Keratinocyte (primary cell): ENCODE data around the gene SPC24. TPM values are rescaled to one million over a fixed set of nuclear protein-coding genes. Genes with fewer than 3 reads are reported as not detected.
A peak's percentile ranks its signal among the peaks of the same experiment; 100 is the strongest.

Experiments used
- DNase-seq: peaks from one replicate; pipeline ENCODE4 v3.0.0-alpha.2; 2011; ENCODE audit warnings: low read depth, missing footprints, low spot score
- FAIRE-seq: peaks from 2 replicates; lab custom pipeline; 2011; peaks lifted over from hg19 to GRCh38; lab: Jason Lieb, UNC
- H2AFZ ChIP-seq: 2 replicates; pipeline ENCODE4 v1.6.0; 2012; ENCODE audit warnings: low read length, control low read depth, inconsistent platforms; ENCODE audit not compliant: control insufficient read depth
- H3K27ac ChIP-seq: 2 replicates; pipeline ENCODE4 v1.5.1; 2011; ENCODE audit warnings: low read length; ENCODE audit not compliant: control insufficient read depth, insufficient read depth
- H3K27me3 ChIP-seq: 3 replicates; pipeline ENCODE4 v1.6.0; 2011; ENCODE audit warnings: low read length; ENCODE audit not compliant: control insufficient read depth, insufficient read depth; ENCODE audit errors: extremely low read depth
- H3K36me3 ChIP-seq, 2 experiments: 2 replicates in 1 of 2; 3 replicates in 1 of 2; pipeline ENCODE4 v1.5.1; 2011; ENCODE audit warnings: low read length in 2 of 2, mild to moderate bottlenecking in 1 of 2; ENCODE audit not compliant: control insufficient read depth in 2 of 2, insufficient read depth in 2 of 2; ENCODE audit errors: extremely low read depth in 1 of 2
- H3K4me1 ChIP-seq: 3 replicates; pipeline ENCODE4 v1.5.1; 2011; ENCODE audit warnings: low read length; ENCODE audit not compliant: control insufficient read depth, insufficient read depth; ENCODE audit errors: extremely low read depth
- H3K4me2 ChIP-seq: 3 replicates; pipeline ENCODE4 v1.6.0; 2011; ENCODE audit warnings: low read depth, low read length; ENCODE audit not compliant: control insufficient read depth, insufficient read depth; ENCODE audit errors: extremely low read depth
- H3K4me3 ChIP-seq, 3 experiments: fragments of 200-600 bp in 1 of 3; sonication (generic) in 1 of 3; 2 replicates in 2 of 3; 3 replicates in 1 of 3; pipeline ENCODE4 v1.5.1; 2011 to 2016; ENCODE audit warnings: low read length in 3 of 3, mild to moderate bottlenecking in 3 of 3, control low read depth in 2 of 3, inconsistent platforms in 1 of 3, low read depth in 1 of 3, mixed read lengths in 1 of 3, mixed run types in 1 of 3, moderate library complexity in 1 of 3; ENCODE audit not compliant: control insufficient read depth in 2 of 3, insufficient read depth in 2 of 3; ENCODE audit errors: extremely low read depth in 1 of 3
- H3K79me2 ChIP-seq: 2 replicates; pipeline ENCODE4 v1.6.0; 2012; ENCODE audit warnings: low read length; ENCODE audit not compliant: control insufficient read depth, insufficient read depth
- H3K9ac ChIP-seq: 3 replicates; pipeline ENCODE4 v1.6.0; 2011; ENCODE audit warnings: low read length; ENCODE audit not compliant: control insufficient read depth, insufficient read depth; ENCODE audit errors: extremely low read depth
- H3K9me1 ChIP-seq: 3 replicates; pipeline ENCODE4 v1.6.0; 2011; ENCODE audit warnings: low read length; ENCODE audit not compliant: control insufficient read depth, insufficient read depth; ENCODE audit errors: extremely low read depth
- H3K9me3 ChIP-seq: 2 replicates; pipeline ENCODE4 v1.5.1; 2012; ENCODE audit warnings: low read depth, low read length; ENCODE audit not compliant: control insufficient read depth
- H4K20me1 ChIP-seq: 3 replicates; pipeline ENCODE4 v1.6.0; 2011; ENCODE audit warnings: low read length; ENCODE audit not compliant: control insufficient read depth, insufficient read depth; ENCODE audit errors: extremely low read depth
- CTCF ChIP-seq, 3 experiments: IDR thresholded peaks in 1 of 3; conservative IDR thresholded peaks in 1 of 3; optimal IDR thresholded peaks in 1 of 3; 2 replicates in 2 of 3; 3 replicates in 1 of 3; pipeline versions ENCODE3 to v1.5.1; 2011; ENCODE audit warnings: low read length in 3 of 3, mild to moderate bottlenecking in 3 of 3, moderate library complexity in 2 of 3, control low read depth in 1 of 3, inconsistent platforms in 1 of 3; ENCODE audit not compliant: insufficient read depth in 2 of 3; ENCODE audit errors: extremely low read depth in 1 of 3
- EZH2 ChIP-seq: IDR thresholded peaks from one replicate; pipeline ENCODE4 v1.6.1; 2012; ENCODE audit warnings: inconsistent platforms, mild to moderate bottlenecking, low read length, moderate library complexity
- dilution Hi-C: fragments of 300-500 bp; cut with MboI; formaldehyde crosslinking; loops from one replicate; pipeline ENCODE4 v1.7.0; 2020; ENCODE audit warnings: low sequenced_read_pairs; ENCODE audit not compliant: extremely low pct_ligation_motif_present
- polyA plus RNA-seq, 5 experiments: library from polyadenylated mRNA; depleted of rRNA in 3 of 5; stranded (reverse) in 3 of 5; stranded (forward) in 1 of 5; unstranded in 1 of 5; fragments of >200 nt; gene quantifications; 1 replicate in 1 of 5; 2 replicates in 3 of 5; 3 replicates in 1 of 5; pipeline versions ENCODE4 v1.2.1 to v1.2.3, GENCODE V29; 2011 to 2012; ENCODE audit warnings: missing spikeins in 2 of 5, low read depth in 1 of 5, low replicate concordance in 1 of 5

SPC24 gene
- polyA plus RNA-seq, 1 donor (not counting 4 experiments of a cell fraction or from before 2014, with no cell fraction given), result 6.4 TPM

GRCh38 chr19:11159598-11160439, 4.2 kb upstream of the SPC24 start:
- Histone ChIP-seq H2AFZ (no peak overlapping the region), H3K27ac (no peak overlapping the region), H3K9ac (no peak overlapping the region), H3K9me3 (no peaks in the 10 kb centered on the region), H3K79me2 (peaks cover 7% of the 10 kb centered on the region), H3K9me1 (no peaks in the 10 kb centered on the region), H3K4me3 (no peak overlapping the region), H3K36me3 (no peaks in the 10 kb centered on the region), H3K4me1 (peaks cover 12% of the 10 kb centered on the region), H4K20me1 (no peaks in the 10 kb centered on the region), H3K4me2 (no peak overlapping the region), H3K27me3 (no peaks in the 10 kb centered on the region)
- dilution Hi-C loops, result no loop called here
- no peak for FAIRE-seq
- TF ChIP-seq CTCF (optimal IDR thresholded peaks at IDR 0.05 in 1 of 3, IDR thresholded peaks at IDR 0.05 in 1 of 3, conservative IDR thresholded peaks at IDR 0.05 in 1 of 3; ENCODE audit: extremely low read depth in 1 of 3, insufficient read depth in 2 of 3, low read length in 3 of 3), result no peak
- TF ChIP-seq EZH2, result no peak
- no peak for DNase-seq

- Histone ChIP-seq H3K4me3 (peak overlapping the region; percentile 71 to 85 (median 84)), H3K27me3 (no peaks in the 10 kb centered on the region), H3K9me1 (no peaks in the 10 kb centered on the region), H3K9me3 (no peaks in the 10 kb centered on the region), H3K4me1 (peaks cover 29% of the 10 kb centered on the region), H3K9ac (peak overlapping the region; percentile 81), H3K4me2 (peak overlapping the region; percentile 86), H3K79me2 (peaks cover 26% of the 10 kb centered on the region), H4K20me1 (no peaks in the 10 kb centered on the region), H3K36me3 (no peaks in the 10 kb centered on the region), H3K27ac (no peak overlapping the region), H2AFZ (no peak overlapping the region)
- dilution Hi-C loops, result no loop called here
- TF ChIP-seq CTCF (optimal IDR thresholded peaks at IDR 0.05 in 1 of 3, IDR thresholded peaks at IDR 0.05 in 1 of 3, conservative IDR thresholded peaks at IDR 0.05 in 1 of 3; ENCODE audit: extremely low read depth in 1 of 3, insufficient read depth in 2 of 3, low read length in 3 of 3) (no peak), EZH2 (no peak)
- no peak for DNase-seq
- FAIRE-seq, result no peak
These were observed 917 bp downstream of the SPC24 start for GRCh38 chr19:11154683-11155047.
